HFFc6 (cell line): ENCODE results near the gene NRG2. TPM values are rescaled to one million over a fixed set of nuclear protein-coding genes. Genes with fewer than 3 reads are reported as not detected.

ENCODE experiments used
- DNase-seq: peaks from one replicate; pipeline ENCODE4 v3.0.0-alpha.2; 2018
- H3K27ac Mint-ChIP-seq: 2 replicates; pipeline ENCODE4 v1.8.0; 2020; ENCODE audit warnings: mild to moderate bottlenecking, mixed read lengths
- H3K27me3 Mint-ChIP-seq: 2 replicates; pipeline ENCODE4 v1.8.0; 2021; ENCODE audit warnings: mild to moderate bottlenecking, moderate library complexity, mixed read lengths; ENCODE audit not compliant: insufficient read depth
- H3K36me3 Mint-ChIP-seq: 2 replicates; pipeline ENCODE4 v1.8.0; 2021; ENCODE audit warnings: low read depth, mixed read lengths
- H3K4me1 Mint-ChIP-seq: 2 replicates; pipeline ENCODE4 v1.8.0; 2020; ENCODE audit warnings: low read depth, mixed read lengths
- H3K4me3 Mint-ChIP-seq: 2 replicates; pipeline ENCODE4 v1.8.0; 2020; ENCODE audit warnings: mild to moderate bottlenecking, moderate library complexity, mixed read lengths
- H3K9me3 Mint-ChIP-seq: 2 replicates; pipeline ENCODE4 v1.8.0; 2020; ENCODE audit warnings: mild to moderate bottlenecking, mixed read lengths
- total RNA-seq, 6 experiments: library from RNA; stranded (reverse); fragmentation: NEBNext Ultra II Directional; extraction: Animal tissue kit (Norgen Biotek cat#: 25700); gene quantifications; 2 replicates in 1 of 6; 3 replicates in 5 of 6; pipeline ENCODE4 v1.2.3, GENCODE V29; 2021
- TF ChIP-seq, protein P1 (sequence below): fragments of 200-600 bp; sonication (generic); IDR thresholded peaks from 2 replicates; pipeline ENCODE4 v1.5.0; 2021; ENCODE audit warnings: antibody characterized with exemption, mild to moderate bottlenecking

The NRG2 gene
- total RNA-seq, 6 experiments from 2014 or later, result 0.11 to 0.35 (median 0.19) TPM; not detected in 1

DNA sequence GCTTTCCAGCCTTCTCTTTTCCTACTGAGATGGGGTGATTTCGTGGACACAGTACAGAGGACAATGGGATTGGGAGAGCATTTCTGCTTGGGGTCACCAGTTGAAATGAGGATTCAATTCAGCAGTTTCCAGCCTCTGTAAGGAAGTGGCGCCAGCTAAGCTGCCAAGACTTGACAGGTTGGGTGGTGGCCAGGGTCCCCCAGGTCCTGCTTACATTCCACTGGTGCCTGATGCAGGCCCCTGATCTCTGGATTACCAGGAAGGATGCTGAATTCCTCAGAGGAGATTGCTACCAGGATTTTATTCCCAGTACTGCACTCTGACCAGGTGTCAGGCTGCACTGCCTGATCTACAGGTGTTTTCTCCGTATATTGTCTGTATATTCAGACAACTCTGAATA is 127.8 kb downstream of the NRG2 start:
- Mint-ChIP-seq H3K4me3 (no peak overlapping the region), H3K36me3 (no peaks in the 10 kb centered on the region), H3K9me3 (no peaks in the 10 kb centered on the region), H3K4me1 (no peaks in the 10 kb centered on the region), H3K27me3 (peaks cover 38% of the 10 kb centered on the region), H3K27ac (no peak overlapping the region)
- DNase-seq, result no peak
- TF ChIP-seq, protein P1, sequence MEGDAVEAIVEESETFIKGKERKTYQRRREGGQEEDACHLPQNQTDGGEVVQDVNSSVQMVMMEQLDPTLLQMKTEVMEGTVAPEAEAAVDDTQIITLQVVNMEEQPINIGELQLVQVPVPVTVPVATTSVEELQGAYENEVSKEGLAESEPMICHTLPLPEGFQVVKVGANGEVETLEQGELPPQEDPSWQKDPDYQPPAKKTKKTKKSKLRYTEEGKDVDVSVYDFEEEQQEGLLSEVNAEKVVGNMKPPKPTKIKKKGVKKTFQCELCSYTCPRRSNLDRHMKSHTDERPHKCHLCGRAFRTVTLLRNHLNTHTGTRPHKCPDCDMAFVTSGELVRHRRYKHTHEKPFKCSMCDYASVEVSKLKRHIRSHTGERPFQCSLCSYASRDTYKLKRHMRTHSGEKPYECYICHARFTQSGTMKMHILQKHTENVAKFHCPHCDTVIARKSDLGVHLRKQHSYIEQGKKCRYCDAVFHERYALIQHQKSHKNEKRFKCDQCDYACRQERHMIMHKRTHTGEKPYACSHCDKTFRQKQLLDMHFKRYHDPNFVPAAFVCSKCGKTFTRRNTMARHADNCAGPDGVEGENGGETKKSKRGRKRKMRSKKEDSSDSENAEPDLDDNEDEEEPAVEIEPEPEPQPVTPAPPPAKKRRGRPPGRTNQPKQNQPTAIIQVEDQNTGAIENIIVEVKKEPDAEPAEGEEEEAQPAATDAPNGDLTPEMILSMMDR, result no peak

DNA sequence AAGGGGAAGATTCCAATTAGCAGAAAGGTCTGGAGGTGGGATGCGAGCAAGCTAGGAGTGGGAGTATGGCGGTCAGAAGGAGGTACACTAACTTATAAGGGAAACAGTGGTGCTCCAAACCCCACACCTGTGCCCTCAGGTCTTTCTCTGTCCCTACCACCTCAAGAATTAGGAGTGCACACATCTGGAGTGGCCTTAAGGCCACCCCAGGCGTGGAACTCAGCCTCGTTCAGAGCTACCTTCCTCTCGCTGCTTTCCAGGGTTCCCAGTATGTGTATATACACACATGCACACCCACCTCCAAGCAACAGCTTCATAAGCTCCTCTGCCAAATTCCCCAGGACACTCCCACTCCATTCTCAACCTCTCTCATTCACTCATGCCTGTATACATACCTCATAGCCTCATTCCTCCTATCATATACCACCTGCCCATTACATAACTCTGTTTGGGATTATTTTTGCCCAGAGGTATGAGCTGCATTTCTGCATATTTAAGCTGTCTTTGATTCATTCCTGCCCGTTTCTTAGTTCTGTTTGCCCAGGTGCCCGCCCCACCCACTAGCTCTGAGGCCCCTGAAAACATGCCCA is 128.8 kb downstream of the NRG2 start:
- Mint-ChIP-seq H3K4me3 (no peak overlapping the region), H3K36me3 (no peaks in the 10 kb centered on the region), H3K27me3 (peaks cover 41% of the 10 kb centered on the region), H3K27ac (no peak overlapping the region), H3K4me1 (no peaks in the 10 kb centered on the region), H3K9me3 (no peaks in the 10 kb centered on the region)
- DNase-seq, result no peak
- TF ChIP-seq, protein P1, result no peak

DNA sequence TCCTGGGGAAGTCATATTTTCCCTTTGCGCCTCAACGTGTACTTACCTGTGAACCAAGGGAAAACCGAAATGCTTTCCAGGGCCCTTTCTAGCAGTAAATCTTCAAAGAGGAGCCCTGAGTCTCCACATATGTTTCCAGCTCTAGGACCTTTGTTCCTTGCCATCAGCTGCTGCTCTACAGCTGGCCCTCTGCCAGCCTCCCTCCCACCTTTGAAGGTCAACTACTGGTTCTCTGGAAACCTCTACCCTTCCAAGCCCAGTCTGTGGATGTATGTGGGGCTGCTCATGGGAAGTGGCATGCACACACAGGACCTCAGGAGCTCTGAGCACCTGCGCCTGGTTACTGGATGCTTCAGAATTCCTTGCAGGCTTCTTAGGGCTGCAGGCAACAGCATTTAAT is 130.3 kb downstream of the NRG2 start:
- Mint-ChIP-seq H3K36me3 (no peaks in the 10 kb centered on the region), H3K27me3 (peaks cover 43% of the 10 kb centered on the region), H3K4me1 (no peaks in the 10 kb centered on the region), H3K27ac (no peak overlapping the region), H3K4me3 (no peak overlapping the region), H3K9me3 (no peaks in the 10 kb centered on the region)
- no peak for DNase-seq
- TF ChIP-seq, protein P1, result no peak

DNA sequence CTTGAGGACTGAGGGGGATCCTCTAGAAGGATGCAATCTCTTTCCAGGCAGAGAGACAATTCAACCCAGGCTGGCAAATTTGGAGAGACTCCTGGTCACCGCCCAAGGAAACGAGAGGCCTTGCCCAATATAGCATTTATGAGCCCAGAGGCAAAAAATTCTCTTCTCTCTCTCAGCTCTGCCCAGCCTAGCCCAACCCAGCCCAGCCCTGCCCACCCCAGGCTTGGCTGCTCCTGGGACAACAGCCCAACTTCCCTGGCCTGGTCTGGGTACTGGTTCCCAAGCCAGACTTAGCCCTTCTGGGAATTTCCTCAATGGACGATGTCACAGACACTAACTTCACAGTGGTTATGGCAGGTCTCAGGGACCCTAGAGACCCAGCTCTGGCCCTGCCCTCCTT is 130.9 kb downstream of the NRG2 start:
- TF ChIP-seq, protein P1, result no peak
- H3K9me3 Mint-ChIP-seq, result no peaks in the 10 kb centered on the region
- peaks cover 43% of the 10 kb centered on the region for H3K27me3 Mint-ChIP-seq
- no peak for DNase-seq
- no peaks in the 10 kb centered on the region for H3K36me3 Mint-ChIP-seq
- no peak overlapping the region for H3K27ac Mint-ChIP-seq
- no peak overlapping the region for H3K4me3 Mint-ChIP-seq
- no peaks in the 10 kb centered on the region for H3K4me1 Mint-ChIP-seq

DNA sequence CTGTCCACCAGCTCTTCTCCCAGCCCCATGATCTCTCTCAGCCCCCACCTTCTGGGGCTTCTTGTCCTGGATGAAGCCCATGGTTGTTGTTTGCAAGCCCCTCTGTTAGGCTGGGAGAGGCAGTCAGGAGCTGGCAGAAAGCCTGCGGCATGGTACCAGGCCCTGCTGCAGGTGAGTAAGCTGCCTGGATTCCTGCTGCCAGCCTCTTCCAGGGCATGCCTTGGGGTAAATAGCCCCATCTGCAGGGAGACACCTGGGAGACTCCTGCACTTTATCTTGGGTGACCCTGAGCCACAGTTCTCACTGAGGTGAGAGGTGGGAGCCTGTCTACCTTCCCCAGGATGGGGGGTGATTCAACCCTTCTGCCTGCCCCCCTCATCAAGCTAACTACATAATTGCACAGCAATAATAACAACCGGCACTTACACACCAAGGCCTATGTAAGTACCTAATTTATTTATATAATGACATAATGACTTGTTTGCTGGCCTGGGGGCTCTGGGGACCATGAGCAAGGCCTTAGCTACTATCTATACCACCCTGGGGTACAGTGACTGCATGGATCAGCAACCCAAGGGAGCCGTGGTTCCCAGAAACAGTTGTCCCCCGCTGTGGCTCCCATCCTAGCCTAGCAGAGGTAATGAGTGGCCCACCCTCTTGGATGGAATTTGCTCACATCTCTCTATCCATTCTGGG is 131.5 kb downstream of the NRG2 start:
- no peak overlapping the region for H3K27ac Mint-ChIP-seq

More for the DNA sequence above, 131.5 kb downstream of the NRG2 start:
- no peak for DNase-seq
- no peaks in the 10 kb centered on the region for H3K9me3 Mint-ChIP-seq
- no peaks in the 10 kb centered on the region for H3K4me1 Mint-ChIP-seq
- H3K36me3 Mint-ChIP-seq, result no peaks in the 10 kb centered on the region
- H3K27me3 Mint-ChIP-seq, result peaks cover 43% of the 10 kb centered on the region
- TF ChIP-seq, protein P1, result no peak
- no peak overlapping the region for H3K4me3 Mint-ChIP-seq
